GM18519 (cell line): ENCODE data around the gene PNMT.

Source experiments
- ATAC-seq: cut with Tn5 transposase; IDR thresholded peaks from one replicate; pipeline ENCODE4 v1.9.1; 2021; ENCODE audit warnings: mild to moderate bottlenecking, moderate library complexity; ENCODE audit not compliant: unreplicated experiment, low FRiP score

The PNMT gene

DNA sequence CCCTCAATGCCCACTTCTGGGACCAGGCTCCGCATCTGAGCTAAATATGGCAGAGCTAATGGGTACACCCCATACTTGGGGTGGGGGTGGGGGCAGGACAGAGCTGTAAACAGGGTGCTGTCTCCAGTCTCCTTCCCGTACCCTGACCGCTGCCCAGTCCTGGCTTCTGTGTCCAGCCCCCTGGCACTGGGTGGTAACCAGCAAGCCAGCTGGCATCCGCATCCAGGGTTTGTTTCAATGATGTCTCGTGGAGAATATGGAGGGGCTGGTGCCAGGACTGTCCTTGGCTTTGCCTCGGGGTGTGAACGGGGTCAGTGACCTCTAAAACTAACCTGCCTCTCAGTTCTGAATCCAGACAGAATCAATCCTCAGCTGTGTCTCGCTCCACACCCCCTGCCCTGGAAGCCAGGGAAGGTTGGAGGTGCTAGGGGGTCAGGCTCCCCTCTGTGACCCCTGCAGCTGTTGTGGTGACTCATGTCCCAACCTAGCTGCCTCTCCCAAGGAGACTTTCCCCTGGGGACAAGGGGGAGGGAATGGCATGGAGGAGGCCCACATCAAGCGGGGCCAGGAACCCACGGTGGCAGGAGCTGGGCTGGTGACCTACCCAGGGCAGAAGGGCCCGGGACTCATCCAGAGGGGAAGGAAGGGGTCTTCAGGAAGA, 1.5 kb upstream of the PNMT start:
- ATAC-seq = no peak

- no peak for ATAC-seq
Measured at GRCh38 chr17:39667262-39667944, 850 bp upstream of the PNMT start.

DNA sequence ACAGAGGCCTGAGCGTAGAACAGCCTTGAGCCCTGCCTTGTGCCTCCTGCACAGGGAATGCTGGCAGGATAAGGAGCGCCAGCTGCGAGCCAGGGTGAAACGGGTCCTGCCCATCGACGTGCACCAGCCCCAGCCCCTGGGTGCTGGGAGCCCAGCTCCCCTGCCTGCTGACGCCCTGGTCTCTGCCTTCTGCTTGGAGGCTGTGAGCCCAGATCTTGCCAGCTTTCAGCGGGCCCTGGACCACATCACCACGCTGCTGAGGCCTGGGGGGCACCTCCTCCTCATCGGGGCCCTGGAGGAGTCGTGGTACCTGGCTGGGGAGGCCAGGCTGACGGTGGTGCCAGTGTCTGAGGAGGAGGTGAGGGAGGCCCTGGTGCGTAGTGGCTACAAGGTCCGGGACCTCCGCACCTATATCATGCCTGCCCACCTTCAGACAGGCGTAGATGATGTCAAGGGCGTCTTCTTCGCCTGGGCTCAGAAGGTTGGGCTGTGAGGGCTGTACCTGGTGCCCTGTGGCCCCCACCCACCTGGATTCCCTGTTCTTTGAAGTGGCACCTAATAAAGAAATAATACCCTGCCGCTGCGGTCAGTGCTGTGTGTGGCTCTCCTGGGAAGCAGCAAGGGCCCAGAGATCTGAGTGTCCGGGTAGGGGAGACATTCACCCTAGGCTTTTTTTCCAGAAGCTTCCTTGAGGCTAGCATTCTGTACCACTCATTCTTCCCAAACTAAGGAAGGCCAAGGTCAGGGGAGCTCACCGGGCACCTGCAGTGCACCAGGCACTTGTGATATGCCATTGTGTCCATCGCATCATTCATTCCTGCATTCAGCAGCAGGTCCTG, 1.9 kb downstream of the PNMT start:
- no peak for ATAC-seq

- ATAC-seq = no peak
Measured at GRCh38 chr17:39670746-39671145, 2.5 kb downstream of the PNMT start.

GRCh38 chr17:39671651-39672521, 3.6 kb downstream of the PNMT start:
- no peak for ATAC-seq

DNA sequence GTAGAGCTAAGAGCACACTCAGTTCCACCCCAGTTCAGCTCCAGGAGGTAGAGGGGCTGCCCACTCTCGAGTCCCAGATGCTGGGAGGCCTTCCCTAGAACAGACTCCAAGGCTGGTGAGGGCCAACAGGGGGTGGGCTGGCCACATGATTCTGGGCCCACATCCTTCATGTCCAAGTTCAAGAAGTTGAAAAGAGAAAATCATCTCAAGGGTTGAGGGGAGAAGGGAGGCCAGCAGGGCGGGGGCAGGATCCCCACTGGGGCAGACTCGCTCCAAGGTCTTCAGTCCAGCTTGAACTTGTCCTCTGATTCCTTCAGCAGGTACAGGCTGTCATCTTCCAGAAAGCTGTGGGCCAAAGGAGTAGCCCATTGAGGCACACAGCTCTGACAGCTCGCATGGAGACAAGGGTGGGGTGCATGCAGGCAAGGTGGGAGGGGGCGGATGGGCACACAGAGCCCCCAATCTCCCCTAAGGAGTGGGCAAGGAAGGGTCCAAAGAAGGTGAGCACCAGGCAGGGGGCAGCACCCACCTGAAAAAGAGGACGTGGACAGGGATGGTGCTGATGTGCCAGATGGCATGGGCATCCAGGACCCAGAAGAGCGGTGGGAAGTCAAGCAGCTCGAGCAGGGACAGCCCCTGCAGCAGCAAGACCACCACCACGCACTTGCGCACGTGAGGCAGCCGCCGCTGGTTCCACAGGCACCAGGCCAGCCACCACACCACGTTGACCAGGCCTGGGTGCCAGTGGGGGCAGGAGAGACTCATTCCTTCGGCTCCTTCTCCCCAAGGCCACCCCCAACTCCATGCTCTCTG, 4.5 kb downstream of the PNMT start:
- ATAC-seq = no peak

GRCh38 chr17:39673335-39674081, 5.3 kb downstream of the PNMT start:
- ATAC-seq = no peak

- ATAC-seq = no peak
Measured at GRCh38 chr17:39674179-39674578, 5.9 kb downstream of the PNMT start.

GRCh38 chr17:39674702-39675389, 6.6 kb downstream of the PNMT start:
- ATAC-seq = no peak

GRCh38 chr17:39675390-39676082, 7.3 kb downstream of the PNMT start:
- no peak for ATAC-seq

- no peak for ATAC-seq
Measured at GRCh38 chr17:39676198-39676819, 8.1 kb downstream of the PNMT start.

DNA sequence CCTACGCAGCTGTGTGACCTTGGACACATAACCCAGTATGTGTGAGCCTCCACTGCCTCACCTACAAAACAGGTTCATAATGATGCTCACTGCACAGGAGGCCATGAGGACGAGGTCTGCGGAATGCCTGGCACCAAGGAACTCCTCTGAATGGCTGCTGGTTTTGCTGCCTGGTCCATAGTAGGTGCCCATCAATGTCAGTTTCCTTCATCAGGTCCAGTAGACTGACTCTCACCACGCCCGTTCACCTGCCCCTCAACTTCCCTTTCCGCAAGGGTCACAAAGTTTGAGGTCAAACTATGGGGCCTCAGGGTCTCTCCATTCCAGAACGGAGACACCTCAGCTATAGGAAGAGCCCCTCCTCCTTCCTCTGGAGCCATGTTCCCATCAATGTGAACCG, 8.8 kb downstream of the PNMT start:
- ATAC-seq = no peak

DNA sequence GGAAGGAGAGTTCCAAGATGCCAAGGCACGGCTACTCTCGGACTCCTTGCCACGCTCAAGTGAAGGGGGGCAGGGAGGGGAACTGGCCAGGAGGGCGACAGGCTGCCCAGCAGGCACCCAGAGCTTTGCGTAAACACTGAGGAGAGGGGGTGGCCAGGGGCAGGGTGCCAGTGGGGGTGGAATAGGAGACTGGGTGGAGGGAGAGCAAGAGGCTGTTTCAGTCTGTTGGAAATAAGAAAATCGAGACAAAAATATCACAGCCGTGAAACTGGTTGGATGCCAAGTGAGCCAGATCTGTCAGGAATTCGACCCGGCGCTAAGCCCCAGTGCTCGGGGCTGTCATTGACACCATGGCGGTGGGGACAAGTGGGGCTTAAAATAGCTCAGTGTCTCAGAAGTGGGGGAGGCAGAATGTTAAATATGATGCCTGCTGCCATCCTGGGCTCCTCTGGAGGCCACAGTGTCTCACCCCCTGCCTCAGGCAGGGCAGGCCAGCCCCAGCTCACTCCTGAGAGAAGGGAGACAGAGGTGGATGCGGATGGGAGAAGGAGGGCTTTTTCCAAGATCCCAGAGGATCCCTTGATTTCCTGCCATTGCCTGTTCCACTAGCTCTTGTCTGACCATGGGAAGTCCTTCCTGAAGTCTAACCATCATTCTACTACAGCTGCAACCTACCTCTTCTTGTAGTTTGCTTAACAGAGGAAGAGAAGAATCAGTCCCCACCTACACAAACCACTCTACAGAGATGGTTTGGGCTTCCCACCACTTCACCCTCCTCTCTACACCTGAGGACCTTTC, 9.5 kb downstream of the PNMT start:
- no peak for ATAC-seq

- ATAC-seq = no peak
Measured at GRCh38 chr17:39678340-39679116, 10.3 kb downstream of the PNMT start.

- no peak for ATAC-seq
Measured at GRCh38 chr17:39679521-39680192, 11.4 kb downstream of the PNMT start.
